Gastroesophageal sphincter (tissue), 4 donors: ENCODE data around the gene MYO3B. TPM values are rescaled to one million over a fixed set of nuclear protein-coding genes. Genes with fewer than 3 reads are reported as not detected.

Experiments
- ATAC-seq: fragments of 150-250 bp; one replicate; pipeline ENCODE4 v1.9.1; 2016; ENCODE audit warnings: mild to moderate bottlenecking, moderate library complexity
- H3K27ac ChIP-seq, 4 donors: fragments of 200-600 bp; sonication (generic) in 3 of 4; 1 replicate in 3 of 4; 2 replicates in 1 of 4; pipeline ENCODE4 v1.5.1; 2016 to 2019
- H3K27me3 ChIP-seq: fragments of 200-600 bp; sonication (generic); one replicate; pipeline ENCODE4 v1.5.1; 2019
- H3K36me3 ChIP-seq, 2 donors: fragments of 200-600 bp; sonication (generic); one replicate each; pipeline ENCODE4 v1.5.1; 2019; ENCODE audit warnings: control low read depth in 1 of 2
- H3K4me1 ChIP-seq, 3 donors: fragments of 200-600 bp; sonication (generic); 1 replicate in 2 of 3; 2 replicates in 1 of 3; pipeline ENCODE4 v1.5.1; 2016 to 2019; ENCODE audit warnings: control low read depth in 2 of 3
- H3K4me3 ChIP-seq, 2 donors: fragments of 200-600 bp; sonication (generic); one replicate each; pipeline ENCODE4 v1.5.1; 2019; ENCODE audit warnings: mild to moderate bottlenecking in 1 of 2, moderate library complexity in 1 of 2
- H3K9me3 ChIP-seq, 3 donors: fragments of 200-600 bp; sonication (generic); one replicate each; pipeline ENCODE4 v1.5.1; 2017 to 2019; ENCODE audit warnings: control low read depth in 2 of 3
- EP300 ChIP-seq: sonication (generic); formaldehyde crosslinking; IDR thresholded peaks from one replicate; pipeline ENCODE4 v1.6.1; 2017; ENCODE audit warnings: antibody characterized with exemption, mild to moderate bottlenecking
- POLR2A ChIP-seq, 2 donors: fragments of 450-650 bp; IDR thresholded peaks; one replicate each; pipeline ENCODE4 v1.6.1; 2017; ENCODE audit warnings: antibody characterized with exemption in 2 of 2, mild to moderate bottlenecking in 2 of 2, moderate library complexity in 1 of 2
- POLR2AphosphoS5 ChIP-seq: sonication (generic); formaldehyde crosslinking; IDR thresholded peaks from one replicate; pipeline ENCODE4 v1.6.1; 2017; ENCODE audit warnings: antibody characterized with exemption
- WGBS, 2 donors: methylation state at CpG; one replicate each; pipeline ENCODE4 v1.1.5; 2018; ENCODE audit warnings: low coverage in 1 of 2; 5-methylcytosine and 5-hydroxymethylcytosine counted together
- total RNA-seq, 4 donors: library from RNA; depleted of rRNA; stranded (reverse); fragments of >200 nt; gene quantifications; one replicate each; pipeline ENCODE4 v1.1.0, GENCODE V29; 2016
- TF ChIP-seq, protein P1 (sequence below), 4 experiments: fragments of 200-600 bp in 2 of 4; fragments of 450-650 bp in 2 of 4; sonication (generic) in 1 of 4; IDR thresholded peaks; one replicate each; pipeline ENCODE4 v1.5.1; 2017 to 2019; ENCODE audit warnings: antibody characterized with exemption in 4 of 4, mild to moderate bottlenecking in 2 of 4, moderate library complexity in 2 of 4

MYO3B gene
- total RNA-seq, 4 donors from 2014 or later: not detected

GRCh38 chr2:170240629-170241028 is 62.7 kb downstream of the MYO3B start:
- WGBS, 2 donors: 14 to 51% methylated on average over 1 to 2 of the region's 2 CpGs
- no peak for TF ChIP-seq POLR2A (IDR thresholded peaks at IDR 0.05)
- TF ChIP-seq, protein P1, sequence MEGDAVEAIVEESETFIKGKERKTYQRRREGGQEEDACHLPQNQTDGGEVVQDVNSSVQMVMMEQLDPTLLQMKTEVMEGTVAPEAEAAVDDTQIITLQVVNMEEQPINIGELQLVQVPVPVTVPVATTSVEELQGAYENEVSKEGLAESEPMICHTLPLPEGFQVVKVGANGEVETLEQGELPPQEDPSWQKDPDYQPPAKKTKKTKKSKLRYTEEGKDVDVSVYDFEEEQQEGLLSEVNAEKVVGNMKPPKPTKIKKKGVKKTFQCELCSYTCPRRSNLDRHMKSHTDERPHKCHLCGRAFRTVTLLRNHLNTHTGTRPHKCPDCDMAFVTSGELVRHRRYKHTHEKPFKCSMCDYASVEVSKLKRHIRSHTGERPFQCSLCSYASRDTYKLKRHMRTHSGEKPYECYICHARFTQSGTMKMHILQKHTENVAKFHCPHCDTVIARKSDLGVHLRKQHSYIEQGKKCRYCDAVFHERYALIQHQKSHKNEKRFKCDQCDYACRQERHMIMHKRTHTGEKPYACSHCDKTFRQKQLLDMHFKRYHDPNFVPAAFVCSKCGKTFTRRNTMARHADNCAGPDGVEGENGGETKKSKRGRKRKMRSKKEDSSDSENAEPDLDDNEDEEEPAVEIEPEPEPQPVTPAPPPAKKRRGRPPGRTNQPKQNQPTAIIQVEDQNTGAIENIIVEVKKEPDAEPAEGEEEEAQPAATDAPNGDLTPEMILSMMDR (IDR thresholded peaks at IDR 0.05): no peak
- no peak for TF ChIP-seq POLR2AphosphoS5
- no peak for TF ChIP-seq EP300

GRCh38 chr2:170241756-170242155 is 63.8 kb downstream of the MYO3B start:
- ATAC-seq: no peak
- no peak overlapping the region for H3K4me3 ChIP-seq
- H3K27ac ChIP-seq: no peak overlapping the region
- peaks cover 25% of the 10 kb centered on the region for H3K27me3 ChIP-seq
- no peaks in the 10 kb centered on the region for H3K9me3 ChIP-seq
- no peaks in the 10 kb centered on the region for H3K36me3 ChIP-seq
- WGBS, 2 donors: 60 to 64% methylated on average over 1 to 2 of the region's 2 CpGs
- TF ChIP-seq POLR2A (IDR thresholded peaks at IDR 0.05) (no peak), EP300 (no peak), POLR2AphosphoS5 (no peak)
- TF ChIP-seq, protein P1 (IDR thresholded peaks at IDR 0.05): no peak
- no peaks in the 10 kb centered on the region for H3K4me1 ChIP-seq

More at GRCh38 chr2:170240629-170241028, 62.7 kb downstream of the MYO3B start:
- Histone ChIP-seq H3K27ac (no peak overlapping the region), H3K4me3 (no peak overlapping the region), H3K27me3 (peaks cover 25% of the 10 kb centered on the region), H3K9me3 (no peaks in the 10 kb centered on the region), H3K4me1 (no peaks in the 10 kb centered on the region), H3K36me3 (no peaks in the 10 kb centered on the region)
- no peak for ATAC-seq

DNA sequence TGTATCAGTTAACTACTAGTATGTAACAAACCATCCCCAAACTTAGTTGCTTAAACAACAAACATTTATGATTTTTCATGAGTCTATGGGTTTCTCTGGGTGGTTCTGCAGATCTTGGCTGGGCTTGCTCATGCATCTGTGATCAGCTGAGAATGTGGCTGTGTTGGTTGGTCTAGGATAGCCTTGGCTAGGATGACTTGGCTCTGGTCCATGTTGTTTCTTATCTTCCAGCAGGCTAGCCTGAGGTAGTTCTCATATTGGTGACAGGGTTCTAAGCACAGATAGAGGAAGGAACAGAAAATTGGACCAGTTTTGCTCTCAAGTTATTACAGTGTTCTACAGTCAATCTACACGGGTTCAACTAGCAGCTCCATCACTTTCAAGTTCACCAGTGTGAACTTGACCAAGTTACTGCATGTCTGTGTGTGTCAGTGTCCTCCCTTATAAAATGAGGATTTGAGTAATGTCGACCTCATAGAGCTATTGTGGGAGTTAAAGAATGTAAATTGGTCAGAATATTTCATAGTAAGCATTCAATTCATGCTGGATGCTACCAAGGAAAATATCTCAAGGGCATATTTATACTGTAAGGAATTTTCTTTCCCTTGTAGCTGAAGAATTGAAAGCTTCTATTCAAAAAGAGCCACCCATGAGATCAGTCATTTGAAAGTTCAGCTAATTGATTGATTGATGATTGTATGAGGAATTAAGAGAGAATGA is 65.3 kb downstream of the MYO3B start:
- 67 to 88% methylated on average over 1 to 2 of the region's 2 CpGs for WGBS, 2 donors
- no peaks in the 10 kb centered on the region for H3K4me1 ChIP-seq
- no peak for ATAC-seq
- TF ChIP-seq EP300 (no peak), POLR2A (IDR thresholded peaks at IDR 0.05) (no peak), POLR2AphosphoS5 (no peak)
- TF ChIP-seq, protein P1 (IDR thresholded peaks at IDR 0.05): no peak
- no peaks in the 10 kb centered on the region for H3K9me3 ChIP-seq
- no peaks in the 10 kb centered on the region for H3K36me3 ChIP-seq
- H3K4me3 ChIP-seq: no peak overlapping the region
- H3K27me3 ChIP-seq: peaks cover 25% of the 10 kb centered on the region
- no peak overlapping the region for H3K27ac ChIP-seq

GRCh38 chr2:170243898-170244297 is 66.0 kb downstream of the MYO3B start:
- no peak overlapping the region for H3K4me3 ChIP-seq
- no peaks in the 10 kb centered on the region for H3K36me3 ChIP-seq
- peaks cover 25% of the 10 kb centered on the region for H3K27me3 ChIP-seq
- no peak overlapping the region for H3K27ac ChIP-seq
- no peaks in the 10 kb centered on the region for H3K4me1 ChIP-seq
- no peaks in the 10 kb centered on the region for H3K9me3 ChIP-seq
- 50 to 68% methylated on average over 2 to 4 of the region's 4 CpGs for WGBS, 2 donors
- ATAC-seq: no peak
- TF ChIP-seq POLR2A (IDR thresholded peaks at IDR 0.05): no peak

DNA sequence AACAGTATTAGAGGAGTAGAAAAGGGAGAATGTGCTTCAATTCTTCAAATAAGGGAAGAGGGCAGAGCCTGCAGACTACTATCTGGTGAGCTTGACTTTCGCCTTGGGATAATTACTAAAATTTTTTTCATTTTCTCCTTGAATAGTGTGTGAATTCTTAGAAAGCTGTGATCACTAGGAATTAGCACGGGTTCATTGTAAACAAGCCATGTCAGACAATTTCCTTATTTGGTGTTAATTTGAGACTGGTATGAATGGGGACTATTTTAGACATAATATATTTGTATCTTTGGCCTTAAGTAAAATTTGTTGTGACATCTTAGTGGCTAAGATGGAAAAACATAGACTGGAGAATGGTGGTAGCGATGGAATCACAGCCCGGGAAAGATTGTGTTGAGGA is 66.6 kb downstream of the MYO3B start:
- no peaks in the 10 kb centered on the region for H3K9me3 ChIP-seq
- H3K4me1 ChIP-seq: no peaks in the 10 kb centered on the region
- no peak overlapping the region for H3K27ac ChIP-seq
- H3K36me3 ChIP-seq: no peaks in the 10 kb centered on the region
- 72 to 94% methylated on average over 3 to 4 of the region's 4 CpGs for WGBS, 2 donors
- peaks cover 20% of the 10 kb centered on the region for H3K27me3 ChIP-seq
- ATAC-seq: no peak
- no peak for TF ChIP-seq POLR2AphosphoS5
- TF ChIP-seq EP300: no peak
- TF ChIP-seq POLR2A (IDR thresholded peaks at IDR 0.05): no peak
- TF ChIP-seq, protein P1 (IDR thresholded peaks at IDR 0.05): no peak
- H3K4me3 ChIP-seq: no peak overlapping the region
